ENCODE results near the gene GRID1.
A peak's percentile ranks its signal among the peaks of the same experiment; 100 is the strongest.

GRID1 gene

GRCh38 chr10:86366902-86367151 is 232 bp upstream of the GRID1 start:
- H4K20me1 ChIP-seq (ENCODE audit: insufficient read depth, low read length): no peaks in the 10 kb centered on the region
- H3K4me1 ChIP-seq (ENCODE audit: low read length): no peaks in the 10 kb centered on the region
- no peak for TF ChIP-seq EZH2 (optimal IDR thresholded peaks at IDR 0.05; ENCODE audit: low read depth, low read length)
- DNase-seq: peak; percentile 11
- H2AFZ ChIP-seq (ENCODE audit: low read length): peak overlapping the region; percentile 35; the same call in 1 of the 2 replicates
- no peaks in the 10 kb centered on the region for H3K36me3 ChIP-seq (replicated peaks; ENCODE audit: insufficient read depth, low read length)
- peak overlapping the region; percentile 88 for H3K4me2 ChIP-seq (ENCODE audit: low read depth, low read length)
- no peaks in the 10 kb centered on the region for H3K79me2 ChIP-seq (ENCODE audit: low read length)
- no peaks in the 10 kb centered on the region for H3K9me2 ChIP-seq (replicated peaks; ENCODE audit: insufficient read depth, low read length)
- no peaks in the 10 kb centered on the region for H3F3A ChIP-seq (ENCODE audit: insufficient read depth, low read length)
- H3K4me3 ChIP-seq (ENCODE audit: low read length): peak overlapping the region; percentile 45; the same call in 1 of the 2 replicates
- H3K27me3 ChIP-seq (replicated peaks; ENCODE audit: insufficient read depth, low read length): peaks cover 39% of the 10 kb centered on the region
- no peaks in the 10 kb centered on the region for H3K9me3 ChIP-seq (replicated peaks; ENCODE audit: insufficient read depth, low read length)
- no peak overlapping the region for H3K27ac ChIP-seq (ENCODE audit: low read length)
- no peak overlapping the region for H3K9ac ChIP-seq (ENCODE audit: low read length)

GRCh38 chr10:86365346-86366032 is 1.1 kb downstream of the GRID1 start:
- H3K36me3 ChIP-seq (replicated peaks; ENCODE audit: insufficient read depth, low read length): no peaks in the 10 kb centered on the region
- no peaks in the 10 kb centered on the region for H3F3A ChIP-seq (ENCODE audit: insufficient read depth, low read length)
- TF ChIP-seq EZH2 (optimal IDR thresholded peaks at IDR 0.05; ENCODE audit: low read depth, low read length): no peak
- no peak overlapping the region for H3K9ac ChIP-seq (ENCODE audit: low read length)
- H3K27ac ChIP-seq (ENCODE audit: low read length): no peak overlapping the region
- peaks cover 39% of the 10 kb centered on the region for H3K27me3 ChIP-seq (replicated peaks; ENCODE audit: insufficient read depth, low read length)
- no peak overlapping the region for H2AFZ ChIP-seq (ENCODE audit: low read length)
- H4K20me1 ChIP-seq (ENCODE audit: insufficient read depth, low read length): no peaks in the 10 kb centered on the region
- peak overlapping the region; percentile 39; the same call in 1 of the 2 replicates for H3K4me2 ChIP-seq (ENCODE audit: low read depth, low read length)
- H3K9me2 ChIP-seq (replicated peaks; ENCODE audit: insufficient read depth, low read length): no peaks in the 10 kb centered on the region
- no peaks in the 10 kb centered on the region for H3K9me3 ChIP-seq (replicated peaks; ENCODE audit: insufficient read depth, low read length)
- no peaks in the 10 kb centered on the region for H3K79me2 ChIP-seq (ENCODE audit: low read length)
- DNase-seq: no peak
- no peak overlapping the region for H3K4me3 ChIP-seq (ENCODE audit: low read length)
- H3K4me1 ChIP-seq (ENCODE audit: low read length): no peaks in the 10 kb centered on the region

- Histone ChIP-seq H3K4me1 (ENCODE audit: low read length) (no peaks in the 10 kb centered on the region), H3K9me2 (replicated peaks; ENCODE audit: insufficient read depth, low read length) (no peaks in the 10 kb centered on the region), H3K9me3 (replicated peaks; ENCODE audit: insufficient read depth, low read length) (no peaks in the 10 kb centered on the region), H3K27ac (ENCODE audit: low read length) (no peak overlapping the region), H3K4me2 (ENCODE audit: low read depth, low read length) (no peak overlapping the region), H3K36me3 (replicated peaks; ENCODE audit: insufficient read depth, low read length) (no peaks in the 10 kb centered on the region), H3K9ac (ENCODE audit: low read length) (no peak overlapping the region), H3K79me2 (ENCODE audit: low read length) (no peaks in the 10 kb centered on the region), H4K20me1 (ENCODE audit: insufficient read depth, low read length) (no peaks in the 10 kb centered on the region), H3K27me3 (replicated peaks; ENCODE audit: insufficient read depth, low read length) (peaks cover 35% of the 10 kb centered on the region), H3F3A (ENCODE audit: insufficient read depth, low read length) (no peaks in the 10 kb centered on the region), H2AFZ (ENCODE audit: low read length) (no peak overlapping the region), H3K4me3 (ENCODE audit: low read length) (no peak overlapping the region)
- no peak for TF ChIP-seq EZH2phosphoT487 (IDR thresholded peaks at IDR 0.05; ENCODE audit: low read length)
- no peak for TF ChIP-seq EZH2 (optimal IDR thresholded peaks at IDR 0.05; ENCODE audit: low read depth, low read length)
- no peak for TF ChIP-seq CTCF (IDR thresholded peaks at IDR 0.05; ENCODE audit: low read length)
- no peak for DNase-seq
Measured at GRCh38 chr10:86364491-86365345, 1.9 kb downstream of the GRID1 start.

- H4K20me1 ChIP-seq (ENCODE audit: insufficient read depth, low read length): no peaks in the 10 kb centered on the region
- no peak overlapping the region for H3K4me2 ChIP-seq (ENCODE audit: low read depth, low read length)
- peaks cover 33% of the 10 kb centered on the region for H3K27me3 ChIP-seq (replicated peaks; ENCODE audit: insufficient read depth, low read length)
Measured at GRCh38 chr10:86363833-86364490, 2.6 kb downstream of the GRID1 start.

More at GRCh38 chr10:86363833-86364490, 2.6 kb downstream of the GRID1 start:
- no peak overlapping the region for H2AFZ ChIP-seq (ENCODE audit: low read length)
- no peaks in the 10 kb centered on the region for H3F3A ChIP-seq (ENCODE audit: insufficient read depth, low read length)
- no peak overlapping the region for H3K27ac ChIP-seq (ENCODE audit: low read length)
- no peak overlapping the region for H3K9ac ChIP-seq (ENCODE audit: low read length)
- no peak for TF ChIP-seq CTCF (IDR thresholded peaks at IDR 0.05; ENCODE audit: low read length)
- TF ChIP-seq EZH2phosphoT487 (IDR thresholded peaks at IDR 0.05; ENCODE audit: low read length): no peak
- H3K4me3 ChIP-seq (ENCODE audit: low read length): no peak overlapping the region
- no peaks in the 10 kb centered on the region for H3K79me2 ChIP-seq (ENCODE audit: low read length)
- H3K9me3 ChIP-seq (replicated peaks; ENCODE audit: insufficient read depth, low read length): no peaks in the 10 kb centered on the region
- H3K4me1 ChIP-seq (ENCODE audit: low read length): no peaks in the 10 kb centered on the region
- H3K36me3 ChIP-seq (replicated peaks; ENCODE audit: insufficient read depth, low read length): no peaks in the 10 kb centered on the region
- no peaks in the 10 kb centered on the region for H3K9me2 ChIP-seq (replicated peaks; ENCODE audit: insufficient read depth, low read length)
- no peak for DNase-seq
